Fibroblast of skin of back (primary cell): Measurements from ENCODE around the gene RTN1. TPM values are rescaled to one million over a fixed set of nuclear protein-coding genes. Genes with fewer than 3 reads are reported as not detected.

Source experiments
- DNase-seq: peaks from one replicate; pipeline ENCODE4 v3.0.0-alpha.2; 2013
- polyA plus RNA-seq, 2 experiments: library from polyadenylated mRNA; unstranded; fragments of 120-200 nt; gene quantifications; one replicate each; pipeline ENCODE4 v1.2.1, GENCODE V29; 2013; ENCODE audit not compliant: insufficient read length in 2 of 2

The RTN1 gene, protein sequence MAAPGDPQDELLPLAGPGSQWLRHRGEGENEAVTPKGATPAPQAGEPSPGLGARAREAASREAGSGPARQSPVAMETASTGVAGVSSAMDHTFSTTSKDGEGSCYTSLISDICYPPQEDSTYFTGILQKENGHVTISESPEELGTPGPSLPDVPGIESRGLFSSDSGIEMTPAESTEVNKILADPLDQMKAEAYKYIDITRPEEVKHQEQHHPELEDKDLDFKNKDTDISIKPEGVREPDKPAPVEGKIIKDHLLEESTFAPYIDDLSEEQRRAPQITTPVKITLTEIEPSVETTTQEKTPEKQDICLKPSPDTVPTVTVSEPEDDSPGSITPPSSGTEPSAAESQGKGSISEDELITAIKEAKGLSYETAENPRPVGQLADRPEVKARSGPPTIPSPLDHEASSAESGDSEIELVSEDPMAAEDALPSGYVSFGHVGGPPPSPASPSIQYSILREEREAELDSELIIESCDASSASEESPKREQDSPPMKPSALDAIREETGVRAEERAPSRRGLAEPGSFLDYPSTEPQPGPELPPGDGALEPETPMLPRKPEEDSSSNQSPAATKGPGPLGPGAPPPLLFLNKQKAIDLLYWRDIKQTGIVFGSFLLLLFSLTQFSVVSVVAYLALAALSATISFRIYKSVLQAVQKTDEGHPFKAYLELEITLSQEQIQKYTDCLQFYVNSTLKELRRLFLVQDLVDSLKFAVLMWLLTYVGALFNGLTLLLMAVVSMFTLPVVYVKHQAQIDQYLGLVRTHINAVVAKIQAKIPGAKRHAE
- 1.2 TPM for polyA plus RNA-seq (2013, experiment 1 of 2; ENCODE audit: insufficient read length)
- 0.88 TPM for polyA plus RNA-seq (2013, experiment 2 of 2; ENCODE audit: insufficient read length)

DNA sequence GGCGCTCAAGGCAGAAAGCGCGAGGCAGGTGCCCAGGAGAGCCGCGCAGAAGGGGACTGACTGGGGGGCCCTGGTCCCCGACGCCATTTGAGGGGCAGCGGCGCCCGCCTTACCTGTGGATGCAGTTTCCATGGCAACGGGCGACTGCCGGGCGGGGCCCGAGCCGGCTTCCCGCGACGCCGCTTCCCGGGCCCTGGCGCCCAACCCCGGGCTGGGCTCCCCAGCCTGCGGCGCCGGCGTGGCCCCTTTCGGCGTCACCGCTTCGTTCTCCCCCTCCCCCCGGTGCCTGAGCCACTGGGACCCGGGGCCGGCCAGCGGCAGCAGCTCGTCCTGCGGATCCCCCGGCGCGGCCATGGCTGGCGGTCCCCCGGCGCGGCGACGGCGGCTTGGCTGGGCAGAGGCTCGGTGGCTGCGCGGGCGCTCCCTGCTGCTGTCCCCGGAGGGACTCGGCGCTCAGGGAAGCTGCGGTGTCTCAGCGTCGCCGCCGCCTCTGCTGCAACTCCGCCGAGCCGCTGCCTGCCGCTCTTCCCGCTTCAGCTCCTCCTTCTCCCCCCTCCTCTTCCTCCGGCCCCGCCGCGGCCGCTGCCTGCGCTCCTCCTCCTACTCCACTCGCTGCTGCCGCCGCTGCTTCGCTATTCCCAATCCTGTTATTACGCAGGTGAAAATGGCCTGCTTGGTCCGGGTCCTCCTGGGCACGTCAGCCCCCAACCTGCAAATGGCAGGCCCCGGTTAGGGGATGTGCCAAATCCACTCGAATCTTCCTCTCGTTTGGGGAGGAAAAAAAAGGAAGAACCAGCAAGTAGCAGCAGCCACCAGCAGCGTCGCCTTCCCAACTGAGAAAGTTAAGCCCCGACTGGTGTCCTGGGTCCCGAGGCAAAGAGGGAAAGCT, at the start of gene RTN1:
Gene RTN1, minus strand, starts transcription at position 500 of the 889 bp plus-strand sequence. Its CDS starts 146 bp downstream, at position 354.
- DNase-seq: peak; percentile 58

DNA sequence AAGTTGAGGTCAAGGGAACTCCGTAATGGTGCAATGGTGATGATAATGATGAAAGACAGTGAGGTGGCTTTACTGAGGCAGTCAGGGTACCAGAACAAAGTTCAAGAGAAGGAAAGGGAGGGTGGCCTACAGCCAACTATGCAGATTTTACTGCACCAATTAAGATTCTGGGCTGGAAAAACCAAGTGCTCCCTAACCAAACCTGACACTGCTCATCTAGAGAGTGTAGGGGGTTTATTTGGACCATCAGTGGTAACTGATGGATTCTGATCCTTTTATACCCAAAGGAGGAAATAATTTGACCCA, 49.8 kb upstream of the RTN1 start:
- no peak for DNase-seq

DNA sequence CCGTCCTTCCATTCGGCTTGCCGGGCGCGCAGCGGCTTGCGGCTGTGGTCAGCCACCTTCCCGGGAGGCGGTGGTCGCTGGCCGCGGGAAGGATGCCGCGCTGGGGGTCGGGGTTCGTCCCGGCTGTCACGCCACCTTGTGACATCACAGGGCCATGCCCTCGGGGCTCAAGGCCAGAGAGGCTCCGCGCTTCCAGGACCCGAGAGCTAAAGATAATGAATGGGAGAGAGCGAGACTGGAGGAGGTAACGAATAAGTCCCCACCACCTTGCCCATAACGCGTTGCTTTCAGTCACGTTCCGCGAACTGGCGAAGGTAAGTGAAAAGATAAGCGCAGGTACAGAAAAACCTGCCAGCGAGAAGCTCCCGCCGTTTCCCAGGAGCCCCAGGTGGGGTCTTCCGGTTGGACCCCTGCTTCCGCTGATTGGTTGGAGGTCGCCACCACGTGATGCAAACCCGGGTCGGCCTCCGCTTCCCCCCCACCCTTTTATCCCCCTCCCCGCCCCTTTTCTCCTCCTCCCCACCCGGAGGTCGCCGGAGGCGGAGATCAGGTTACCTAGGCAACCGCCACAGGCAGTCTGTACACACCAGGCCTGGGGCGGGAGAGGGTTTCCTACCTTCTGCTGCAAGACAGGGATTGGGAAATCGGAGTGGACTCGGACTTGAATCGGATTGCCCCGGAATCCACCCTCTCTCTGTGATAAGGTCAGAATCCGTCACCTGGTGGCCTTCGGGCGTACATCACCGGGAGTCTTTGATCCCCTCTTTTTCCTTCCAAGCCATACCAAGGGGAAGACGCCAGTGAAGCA, 49.2 kb upstream of the RTN1 start, which contains the start of gene LRRC9:
Gene LRRC9, plus strand, starts transcription at position 575 of the 808 bp plus-strand sequence.
- peak; percentile 2 for DNase-seq

DNA sequence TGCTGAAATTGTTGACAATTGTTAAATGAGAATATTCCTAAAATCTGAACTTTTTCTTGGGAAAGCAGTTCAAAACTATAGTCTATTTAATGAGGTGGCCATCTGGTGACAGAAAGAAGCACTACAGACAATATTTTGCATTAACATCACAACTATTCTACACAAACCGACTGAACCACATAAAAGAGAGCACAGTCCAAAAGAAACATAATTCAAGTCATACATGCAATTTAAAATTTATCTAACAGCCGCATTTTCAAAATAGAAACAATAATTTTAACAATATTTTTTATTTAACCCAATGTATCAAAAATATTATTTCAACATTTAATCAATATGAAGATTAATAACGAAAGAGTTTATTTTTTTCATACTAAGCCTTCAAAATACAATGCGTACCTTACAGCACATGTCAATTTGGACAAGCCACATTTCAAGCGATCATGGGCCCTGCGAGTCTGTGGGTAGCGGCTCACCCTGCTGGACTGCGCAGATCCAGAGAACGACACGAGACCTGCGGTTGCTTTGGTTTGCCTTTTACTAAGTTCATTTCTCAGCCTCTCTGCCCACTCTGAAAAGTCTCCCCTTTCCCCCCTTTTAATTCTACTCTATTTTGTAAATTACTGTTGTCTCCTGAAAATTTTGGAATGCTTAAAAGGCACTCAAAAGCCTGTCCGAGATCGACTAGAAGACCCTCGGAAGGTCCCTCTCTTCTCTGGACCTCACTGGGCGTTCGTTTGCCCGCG, 48.4 kb upstream of the RTN1 start:
- peak; percentile 37 for DNase-seq

DNA sequence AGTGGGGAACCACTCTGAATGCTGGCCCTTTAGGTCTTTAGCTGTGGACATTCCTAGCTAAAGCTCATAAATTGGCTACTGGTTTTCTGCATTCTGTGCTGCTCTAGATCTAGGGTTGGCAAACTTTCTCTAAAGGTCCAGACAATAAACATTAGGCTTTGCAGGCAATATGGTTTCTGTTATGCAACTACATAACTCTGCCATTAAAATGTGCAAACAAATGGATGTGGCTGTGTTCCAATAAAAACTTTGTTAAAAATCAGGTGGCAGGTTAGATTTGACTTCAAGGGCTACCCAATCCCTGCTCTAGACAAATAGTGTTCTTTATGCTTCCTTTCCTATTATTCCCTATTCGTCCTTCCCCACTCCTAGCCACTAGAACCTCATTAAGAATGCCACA, 42.6 kb upstream of the RTN1 start:
- no peak for DNase-seq

DNA sequence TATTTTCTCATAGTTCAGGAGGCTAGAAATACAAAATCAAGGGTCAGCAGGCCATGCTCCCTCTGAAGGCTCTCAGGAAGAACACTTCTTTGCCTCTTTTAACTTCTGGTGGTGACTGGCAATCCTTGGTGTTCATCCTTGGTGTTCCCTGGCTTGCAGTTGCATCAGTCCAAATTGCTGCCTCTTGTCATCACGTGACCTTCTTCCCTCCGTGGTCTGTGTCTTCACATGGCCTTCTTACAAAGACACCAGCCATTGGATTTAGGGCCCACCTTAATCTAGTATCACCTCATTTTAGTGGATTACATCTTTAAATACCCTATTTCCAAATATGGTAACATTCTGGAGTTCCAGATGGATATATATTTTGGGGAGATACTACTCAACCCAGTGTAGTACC, 41.9 kb upstream of the RTN1 start:
- DNase-seq: no peak

DNA sequence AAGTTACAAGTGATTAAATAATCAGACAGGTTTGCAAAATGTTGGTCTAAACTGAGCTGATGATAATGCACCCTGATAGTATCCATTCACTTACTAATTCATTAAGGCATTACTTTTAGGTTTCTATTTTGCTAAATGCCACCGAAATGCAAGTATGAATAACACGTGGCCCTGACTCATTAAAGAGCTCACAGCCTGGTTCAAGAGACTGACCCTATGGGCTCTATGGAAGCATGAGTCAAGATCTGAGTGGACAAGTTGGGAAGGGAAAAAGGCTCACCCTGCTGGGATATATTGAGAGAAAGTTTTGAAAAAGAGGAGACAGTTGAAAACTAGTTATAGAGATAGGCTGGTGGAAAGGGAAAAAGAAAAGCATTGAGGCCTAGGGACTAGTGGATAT, 34.6 kb upstream of the RTN1 start:
- no peak for DNase-seq

DNA sequence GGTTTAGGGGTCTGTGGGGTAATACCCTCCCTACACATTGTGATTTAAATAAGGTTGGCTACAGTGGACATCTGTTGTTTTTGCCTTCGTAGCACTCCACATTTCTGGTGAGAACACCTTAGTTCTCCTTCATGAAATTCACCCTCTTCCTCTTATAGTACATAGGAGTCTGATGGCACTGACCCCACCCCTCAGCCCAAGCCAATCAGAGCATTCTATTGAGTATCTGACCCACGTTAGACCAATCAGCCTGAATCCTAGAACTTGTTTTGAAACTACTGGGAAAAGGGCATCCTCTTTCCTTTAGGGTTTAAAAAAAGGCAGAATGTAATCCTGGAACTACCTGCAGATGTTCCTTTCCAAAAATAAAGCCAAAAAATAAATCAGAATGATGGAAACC, 33.6 kb upstream of the RTN1 start:
- no peak for DNase-seq

DNA sequence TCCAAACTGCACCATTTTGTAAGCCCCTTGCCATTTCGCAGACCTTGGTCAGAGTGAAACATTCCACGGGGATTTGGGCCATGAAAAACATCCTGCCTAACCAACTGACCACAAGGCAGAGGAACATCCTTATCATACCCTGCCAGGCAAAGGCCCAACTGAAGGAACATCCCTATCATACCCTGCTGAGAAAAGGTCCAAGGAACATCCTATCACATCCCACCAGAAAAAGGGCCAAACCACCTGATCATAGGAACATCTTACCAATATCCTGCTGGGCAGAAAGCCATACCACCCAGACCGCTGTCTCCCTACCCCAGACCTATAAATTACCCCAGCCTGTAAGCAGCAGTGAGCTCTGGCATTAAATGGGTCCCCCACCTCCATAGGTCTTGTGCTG, 30.0 kb upstream of the RTN1 start:
- no peak for DNase-seq

DNA sequence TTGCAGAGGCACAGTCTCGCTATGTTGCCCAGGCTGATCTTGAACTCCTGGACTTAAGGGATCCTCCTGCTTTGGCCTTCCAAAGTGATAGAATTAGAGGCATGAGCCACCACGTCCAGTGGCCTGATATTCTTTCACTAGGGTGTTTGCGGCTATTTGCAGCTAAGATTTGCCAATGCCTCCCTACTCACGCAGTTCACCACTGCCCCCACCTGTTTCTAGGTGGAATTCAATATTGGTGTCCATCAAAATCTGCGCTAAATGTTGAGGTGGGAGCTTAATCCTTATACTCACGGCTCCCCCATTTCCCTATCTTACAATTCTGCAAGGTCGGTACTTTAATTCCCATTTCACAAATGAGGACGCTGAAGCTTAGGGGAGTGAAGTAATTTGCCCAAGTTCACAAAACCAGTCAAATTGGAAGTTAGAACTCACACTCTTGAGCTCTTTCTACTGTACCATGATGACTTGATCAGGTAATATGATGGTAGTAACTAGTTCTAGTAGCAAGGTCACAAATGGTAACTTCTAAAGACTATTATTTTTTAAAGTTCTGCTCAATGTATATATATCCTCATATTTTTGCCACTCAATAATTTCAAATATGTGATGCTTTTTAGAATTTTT, 27.3 kb upstream of the RTN1 start:
- DNase-seq: peak; percentile 9

DNA sequence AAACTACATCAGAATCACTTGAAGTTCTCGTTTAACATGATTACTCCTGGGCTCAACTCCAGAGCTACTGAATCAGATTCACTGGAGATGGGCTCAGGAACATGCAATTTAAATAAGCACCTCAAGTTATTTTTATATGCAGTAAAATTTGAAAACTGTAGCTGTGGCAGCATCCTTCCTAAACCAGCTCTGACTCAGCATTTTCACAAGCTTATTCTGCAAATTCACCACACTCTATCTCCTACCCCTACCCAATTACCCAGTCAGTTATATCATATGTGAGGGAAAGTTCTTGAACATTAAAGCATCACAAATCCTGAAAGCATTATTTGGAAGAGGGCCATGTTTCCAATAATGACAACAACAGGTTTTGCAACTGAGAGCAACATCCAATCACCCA, 25.1 kb upstream of the RTN1 start:
- no peak for DNase-seq

DNA sequence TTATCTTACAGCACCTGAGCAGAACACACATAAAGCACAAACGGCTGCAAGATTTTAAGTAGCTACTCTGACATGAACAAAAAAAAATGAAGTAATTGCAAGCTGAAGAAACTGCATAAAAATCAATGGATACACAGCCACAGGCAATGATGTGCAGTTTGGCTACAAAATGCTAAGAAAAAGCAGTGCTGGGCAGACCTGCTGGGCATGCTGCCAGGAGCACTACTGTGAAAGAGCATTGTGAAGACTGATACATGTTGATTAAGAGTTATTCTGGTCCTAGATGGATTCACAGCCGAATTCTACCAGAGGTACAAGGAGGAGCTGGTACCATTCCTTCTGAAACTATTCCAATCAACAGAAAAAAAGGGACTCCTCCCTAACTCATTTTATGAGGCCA, 20.1 kb upstream of the RTN1 start:
- no peak for DNase-seq

DNA sequence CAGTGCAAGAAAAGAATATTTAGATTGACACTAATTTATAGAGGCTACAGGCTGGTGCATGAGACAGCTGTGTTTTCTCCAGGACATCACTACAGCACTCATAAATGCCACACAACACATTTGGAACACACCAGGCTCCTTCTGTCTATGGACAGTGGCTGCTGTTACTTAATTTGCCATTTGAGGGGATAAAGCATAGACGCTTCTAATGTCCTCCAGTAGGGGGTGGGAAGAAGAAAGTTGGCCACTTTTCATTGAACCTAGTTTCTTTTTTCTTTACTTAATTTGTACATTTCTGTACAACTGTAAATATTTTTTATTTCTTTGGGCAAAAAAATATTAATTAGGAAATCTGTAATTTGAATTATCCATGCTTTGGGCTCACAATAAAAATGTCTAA, 12.4 kb upstream of the RTN1 start:
- DNase-seq: peak; percentile 5

DNA sequence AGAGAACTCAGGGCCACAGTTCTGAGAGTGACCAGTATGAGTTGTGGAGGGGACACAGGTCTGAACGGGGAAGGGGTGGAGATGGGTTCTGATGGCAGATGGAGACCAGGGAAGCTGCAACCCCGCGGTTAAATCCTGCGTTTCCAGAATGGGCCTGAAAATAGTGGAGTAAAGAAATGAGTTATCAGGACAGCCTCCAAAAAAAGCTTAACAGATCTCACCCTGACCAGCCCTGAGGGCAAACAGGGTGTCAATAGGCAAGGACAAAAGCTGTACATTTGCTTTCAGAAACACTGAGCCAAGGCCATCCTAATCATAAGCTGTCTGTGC, 555 bp upstream of the RTN1 start:
- no peak for DNase-seq

DNA sequence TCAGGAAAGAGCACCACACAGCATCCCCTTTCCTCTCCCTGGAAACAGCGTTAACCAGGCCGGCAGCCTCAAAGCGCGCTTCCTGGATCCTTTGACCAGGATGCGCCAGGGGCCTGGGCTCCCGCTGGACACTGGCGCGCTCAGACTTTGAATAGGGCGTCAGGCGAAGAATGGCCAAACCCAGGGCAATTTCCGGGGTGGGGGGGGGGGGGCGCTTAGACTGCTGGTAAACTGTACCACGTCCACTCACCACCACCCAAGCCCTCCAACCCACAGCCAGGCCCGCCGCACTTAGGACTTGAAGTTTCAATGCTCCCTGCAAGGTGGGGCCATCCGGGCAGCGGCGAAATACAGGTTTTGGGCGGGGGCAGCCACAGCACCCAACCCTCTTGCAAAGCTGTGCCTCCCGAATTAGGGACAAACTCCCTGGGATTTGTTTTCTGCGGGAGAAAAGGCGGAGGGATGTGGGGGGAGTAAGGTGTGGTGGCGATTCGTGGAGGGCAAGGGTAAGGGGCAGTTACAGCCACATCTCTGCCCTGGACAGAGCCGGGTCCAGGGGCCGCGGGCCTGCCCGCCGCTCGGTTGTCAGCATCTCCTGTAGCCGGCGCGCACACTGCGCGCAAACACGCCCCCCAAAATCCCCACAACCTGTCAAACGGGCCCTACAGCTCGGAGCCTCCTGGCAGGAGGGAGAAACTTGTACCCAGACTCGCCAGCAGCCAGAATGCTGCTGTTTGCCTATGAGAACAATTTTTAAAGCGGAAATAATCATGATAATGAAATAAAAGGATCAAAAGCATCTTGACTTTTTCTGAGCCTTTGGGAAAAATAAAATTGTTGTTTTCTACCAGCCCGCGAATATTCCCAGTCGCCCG, 958 bp downstream of the RTN1 start:
- no peak for DNase-seq

DNA sequence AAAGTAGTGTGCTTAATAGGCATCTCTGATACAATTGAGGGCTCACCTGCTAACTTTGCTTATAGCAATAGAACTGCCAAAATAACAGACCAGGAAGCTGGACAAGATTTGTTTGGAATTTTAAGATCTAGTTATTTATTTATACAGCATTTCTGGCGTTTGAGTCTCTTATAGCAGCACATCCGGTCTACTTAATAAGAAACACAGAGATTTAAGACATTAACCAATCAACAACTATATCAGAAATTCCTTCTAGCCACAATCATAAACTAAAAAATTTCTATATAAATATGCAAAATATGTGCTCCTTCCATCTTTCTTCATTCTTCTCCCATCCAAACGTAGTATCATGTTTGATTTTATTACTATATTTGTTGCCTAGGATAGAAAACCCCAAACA, 2.6 kb downstream of the RTN1 start:
- DNase-seq: peak; percentile 32

DNA sequence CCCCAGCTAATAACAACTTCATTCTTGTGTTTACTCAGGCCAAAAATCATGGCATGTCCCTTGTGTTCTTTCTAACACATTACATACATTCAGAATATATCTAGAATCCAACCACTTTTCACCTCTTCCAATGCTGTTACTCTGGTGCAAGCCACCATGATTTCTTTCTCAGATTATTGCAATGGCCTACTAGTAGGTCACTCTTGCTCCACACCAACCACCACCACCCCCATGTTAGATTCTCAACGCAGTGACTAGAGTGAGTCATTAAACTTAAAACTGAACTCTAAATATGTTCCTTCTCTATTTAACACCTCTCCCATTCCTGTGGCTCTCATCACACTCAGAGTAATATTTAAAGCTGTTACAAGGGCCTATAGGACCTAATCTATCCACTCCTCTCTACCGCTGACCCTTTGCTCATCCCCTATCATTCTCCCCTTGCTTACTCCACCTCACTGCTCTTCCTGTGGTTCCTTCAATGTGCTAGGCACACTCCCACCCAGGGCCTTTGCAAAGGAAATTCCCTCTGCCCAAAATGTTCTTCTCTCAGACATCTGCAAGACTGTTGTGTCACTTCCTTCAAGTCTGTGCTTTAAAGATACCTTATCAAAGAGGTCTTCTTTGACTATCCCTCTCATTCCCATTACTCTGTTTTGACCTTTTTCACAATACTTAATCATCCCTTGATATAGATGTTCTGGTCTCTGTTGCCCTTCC, 6.6 kb downstream of the RTN1 start:
- no peak for DNase-seq

DNA sequence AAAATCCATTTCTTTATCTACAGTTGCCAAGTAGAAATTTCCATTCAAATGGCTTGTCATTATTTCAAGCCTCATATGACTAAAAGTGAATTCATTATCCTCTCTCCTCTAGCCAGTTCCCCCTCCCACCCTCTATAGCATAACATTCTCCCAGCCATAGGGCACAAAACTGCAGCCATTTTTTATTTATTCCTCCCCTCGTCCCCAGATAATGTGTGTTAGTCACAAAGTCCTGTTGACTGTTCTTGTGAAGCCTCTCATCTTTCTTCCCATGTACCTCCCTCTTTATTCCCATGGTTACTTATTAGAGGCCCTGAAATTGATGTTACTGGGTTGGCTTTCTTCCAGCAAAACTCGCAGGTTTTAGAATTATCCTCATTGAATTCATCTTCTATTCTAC, 13.2 kb downstream of the RTN1 start:
- DNase-seq: no peak

DNA sequence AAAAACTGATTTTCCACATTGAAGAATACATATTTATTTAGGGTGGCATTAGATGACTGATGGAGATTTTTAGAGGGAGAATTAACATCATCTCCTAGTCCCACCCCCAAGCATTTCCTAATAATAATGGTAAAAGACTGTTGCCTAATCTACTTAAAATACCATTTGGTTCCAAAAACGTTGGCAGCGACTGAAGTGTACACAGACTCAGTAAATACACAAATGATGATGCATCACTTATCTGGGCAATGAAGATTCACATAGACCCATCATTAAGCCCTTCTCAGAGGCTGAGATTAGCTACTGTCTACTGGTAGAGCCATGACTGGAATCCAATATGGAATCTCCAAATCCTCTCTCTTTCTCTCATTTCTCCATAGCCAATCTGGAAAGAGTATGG, 18.2 kb downstream of the RTN1 start:
- DNase-seq: no peak
